Gastrocnemius medialis (tissue), 4 donors: Measurements from ENCODE around the gene GPRC5B.

Source experiments
- POLR2A ChIP-seq, 2 donors: fragments of 450-650 bp; IDR thresholded peaks; one replicate each; pipeline ENCODE4 v1.6.1; 2017; ENCODE audit warnings: antibody characterized with exemption in 2 of 2, mild to moderate bottlenecking in 2 of 2, moderate library complexity in 2 of 2
- TF ChIP-seq, protein P1 (sequence below), 5 experiments: fragments of 450-650 bp in 3 of 5; fragments of 200-600 bp in 2 of 5; sonication (generic) in 2 of 5; IDR thresholded peaks in 4 of 5; conservative IDR thresholded peaks in 1 of 5; 1 replicate in 4 of 5; 2 replicates in 1 of 5; pipeline ENCODE4 v1.5.1; 2016 to 2019; ENCODE audit warnings: antibody characterized with exemption in 5 of 5, mild to moderate bottlenecking in 3 of 5, moderate library complexity in 3 of 5

GRCh38 chr16:19871721-19872120 is 12.9 kb downstream of the GPRC5B start:
- TF ChIP-seq, protein P1, sequence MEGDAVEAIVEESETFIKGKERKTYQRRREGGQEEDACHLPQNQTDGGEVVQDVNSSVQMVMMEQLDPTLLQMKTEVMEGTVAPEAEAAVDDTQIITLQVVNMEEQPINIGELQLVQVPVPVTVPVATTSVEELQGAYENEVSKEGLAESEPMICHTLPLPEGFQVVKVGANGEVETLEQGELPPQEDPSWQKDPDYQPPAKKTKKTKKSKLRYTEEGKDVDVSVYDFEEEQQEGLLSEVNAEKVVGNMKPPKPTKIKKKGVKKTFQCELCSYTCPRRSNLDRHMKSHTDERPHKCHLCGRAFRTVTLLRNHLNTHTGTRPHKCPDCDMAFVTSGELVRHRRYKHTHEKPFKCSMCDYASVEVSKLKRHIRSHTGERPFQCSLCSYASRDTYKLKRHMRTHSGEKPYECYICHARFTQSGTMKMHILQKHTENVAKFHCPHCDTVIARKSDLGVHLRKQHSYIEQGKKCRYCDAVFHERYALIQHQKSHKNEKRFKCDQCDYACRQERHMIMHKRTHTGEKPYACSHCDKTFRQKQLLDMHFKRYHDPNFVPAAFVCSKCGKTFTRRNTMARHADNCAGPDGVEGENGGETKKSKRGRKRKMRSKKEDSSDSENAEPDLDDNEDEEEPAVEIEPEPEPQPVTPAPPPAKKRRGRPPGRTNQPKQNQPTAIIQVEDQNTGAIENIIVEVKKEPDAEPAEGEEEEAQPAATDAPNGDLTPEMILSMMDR (IDR thresholded peaks at IDR 0.05 in 4 of 5, conservative IDR thresholded peaks at IDR 0.05 in 1 of 5), result no peak
- TF ChIP-seq POLR2A (IDR thresholded peaks at IDR 0.05), result no peak
